Activated T-cell treated with anti-CD3 and anti-CD28 coated beads, Interleukin-2, amount 50 U/mL, for 4 hours (primary cell): ENCODE measurements around the gene TRIM9. TPM values are rescaled to one million over a fixed set of nuclear protein-coding genes. Genes with fewer than 3 reads are reported as not detected.

ENCODE experiments used
- ATAC-seq, 2 donors: fragments of 200-7000 bp; cut with Tn5 transposase; one replicate each; pipeline ENCODE4 v1.10.0; 2021
- DNase-seq: peaks from one replicate; pipeline ENCODE4 v3.0.0-alpha.2; 2020
- H3K27me3 Mint-ChIP-seq: one replicate; pipeline ENCODE4 v1.8.0; 2021; ENCODE audit warnings: low read depth, mixed read lengths
- H3K36me3 Mint-ChIP-seq: one replicate; pipeline ENCODE4 v1.8.0; 2022; ENCODE audit warnings: mixed read lengths; ENCODE audit not compliant: insufficient read depth
- H3K4me1 Mint-ChIP-seq: one replicate; pipeline ENCODE4 v1.8.0; 2021; ENCODE audit warnings: low read depth, mixed read lengths
- H3K4me3 Mint-ChIP-seq: one replicate; pipeline ENCODE4 v1.8.0; 2021; ENCODE audit warnings: mild to moderate bottlenecking, moderate library complexity, mixed read lengths
- H3K9me3 Mint-ChIP-seq: one replicate; pipeline ENCODE4 v1.8.0; 2021; ENCODE audit warnings: mixed read lengths
- total RNA-seq, 3 donors: library from RNA; stranded (reverse); gene quantifications; one replicate each; pipeline ENCODE4 v1.2.1, GENCODE V29; 2021

The TRIM9 gene
- total RNA-seq, 3 donors from 2014 or later = 0.43 to 0.58 (median 0.54) TPM

- peaks cover 4% of the 10 kb centered on the region for H3K27me3 Mint-ChIP-seq
- DNase-seq (no peak), ATAC-seq (no peak)
- no peaks in the 10 kb centered on the region for H3K9me3 Mint-ChIP-seq
- H3K36me3 Mint-ChIP-seq = no peaks in the 10 kb centered on the region
- no peak overlapping the region for H3K4me3 Mint-ChIP-seq
- no peaks in the 10 kb centered on the region for H3K4me1 Mint-ChIP-seq
Observed at GRCh38 chr14:50985859-50986331, 109.0 kb downstream of the TRIM9 start.

DNA sequence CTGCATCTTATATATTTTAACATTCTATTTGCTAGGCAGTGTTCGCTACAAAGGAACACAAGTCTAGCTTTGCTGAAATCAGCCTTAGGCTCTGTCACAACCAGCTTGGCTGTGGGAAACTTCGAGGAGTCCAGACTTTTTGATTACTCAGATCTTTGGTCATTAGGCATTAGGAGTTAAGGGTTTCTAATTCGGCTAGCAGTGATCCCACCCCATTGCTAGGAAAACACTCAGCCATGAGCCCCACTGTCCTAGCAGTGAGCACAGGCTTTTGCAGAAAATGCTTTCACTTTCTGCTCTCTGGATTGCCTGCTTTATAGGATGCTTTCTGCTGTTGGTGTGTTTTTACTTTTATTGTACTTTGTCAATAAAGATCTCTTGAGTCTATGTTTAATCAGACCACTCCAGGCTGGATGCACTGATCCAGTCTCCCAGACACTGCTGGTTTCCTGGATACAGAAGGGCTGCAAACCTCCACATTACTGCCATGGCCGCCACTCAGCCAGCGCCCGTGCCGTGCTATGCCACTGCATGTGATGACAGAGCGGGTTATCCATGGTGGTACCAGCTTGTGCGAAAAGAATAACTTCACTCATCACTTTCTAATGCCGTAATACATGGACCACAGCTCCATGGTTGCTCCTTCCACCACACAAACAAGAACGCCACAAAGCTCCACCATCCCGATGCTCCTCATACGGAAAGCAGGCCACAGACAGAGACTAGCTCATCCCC is 109.6 kb downstream of the TRIM9 start:
- peaks cover 4% of the 10 kb centered on the region for H3K27me3 Mint-ChIP-seq
- H3K36me3 Mint-ChIP-seq = no peaks in the 10 kb centered on the region
- H3K4me3 Mint-ChIP-seq = no peak overlapping the region
- no peaks in the 10 kb centered on the region for H3K9me3 Mint-ChIP-seq
- ATAC-seq = no peak
- no peak for DNase-seq
- H3K4me1 Mint-ChIP-seq = no peaks in the 10 kb centered on the region

DNA sequence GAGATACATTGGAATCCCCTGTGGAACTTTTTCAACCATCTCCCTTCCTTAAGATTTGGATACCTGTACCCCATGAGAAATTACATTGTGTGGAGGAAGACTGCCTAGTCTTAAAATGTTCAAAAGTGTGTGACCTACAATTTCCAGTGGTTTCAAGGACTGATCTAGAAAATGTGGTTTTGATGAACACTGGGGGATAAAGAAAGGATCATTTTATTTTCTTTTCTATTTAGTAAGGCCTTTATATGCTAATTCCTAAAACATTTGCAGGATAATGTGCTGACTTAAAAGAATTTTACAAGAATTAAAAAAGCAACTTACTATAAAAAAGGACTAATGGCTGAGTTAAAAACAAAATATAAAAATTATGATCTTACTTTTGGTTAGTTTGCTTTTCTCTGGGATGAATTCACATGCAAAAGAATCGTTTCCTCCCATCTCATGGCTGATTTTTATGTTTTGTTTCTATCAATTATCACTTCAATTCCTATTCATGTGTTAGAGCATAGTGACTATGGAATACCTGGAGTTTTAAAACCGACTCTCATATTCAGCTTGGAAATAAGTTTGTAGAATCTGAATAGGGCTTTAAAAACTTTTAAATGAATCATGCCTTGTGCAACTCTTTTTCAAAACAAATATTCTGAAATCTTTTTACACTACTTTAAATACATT is 110.7 kb downstream of the TRIM9 start:
- H3K4me1 Mint-ChIP-seq = no peaks in the 10 kb centered on the region
- no peak overlapping the region for H3K4me3 Mint-ChIP-seq
- DNase-seq (no peak), ATAC-seq (no peak)
- H3K9me3 Mint-ChIP-seq = no peaks in the 10 kb centered on the region
- peaks cover 4% of the 10 kb centered on the region for H3K27me3 Mint-ChIP-seq
- H3K36me3 Mint-ChIP-seq = no peaks in the 10 kb centered on the region

- no peak for ATAC-seq
- no peaks in the 10 kb centered on the region for H3K36me3 Mint-ChIP-seq
- DNase-seq = no peak
- H3K27me3 Mint-ChIP-seq = peaks cover 4% of the 10 kb centered on the region
- H3K4me1 Mint-ChIP-seq = no peaks in the 10 kb centered on the region
- H3K9me3 Mint-ChIP-seq = no peaks in the 10 kb centered on the region
- H3K4me3 Mint-ChIP-seq = no peak overlapping the region
Observed at GRCh38 chr14:50979941-50980850, 114.7 kb downstream of the TRIM9 start.

DNA sequence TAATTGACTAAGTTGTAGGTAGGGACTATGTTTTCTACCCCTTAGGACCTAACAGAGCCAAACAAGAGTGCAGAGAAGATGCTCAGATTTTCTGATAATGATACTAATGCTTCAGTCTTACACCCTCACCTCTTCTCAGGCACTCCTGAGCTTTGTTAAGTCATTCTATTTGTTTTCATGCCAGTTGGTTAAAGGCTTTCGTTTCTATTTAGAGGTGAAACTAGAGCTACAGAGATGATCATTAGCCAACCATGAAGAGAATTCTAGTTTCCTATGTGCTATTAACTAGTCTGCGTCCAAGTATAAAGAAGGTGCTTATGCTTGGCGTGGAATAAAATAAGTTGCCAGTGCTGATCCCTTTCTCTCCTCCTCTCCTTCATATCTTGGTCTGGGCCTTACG is 116.0 kb downstream of the TRIM9 start:
- no peaks in the 10 kb centered on the region for H3K36me3 Mint-ChIP-seq
- H3K4me3 Mint-ChIP-seq = no peak overlapping the region
- no peak for ATAC-seq
- no peaks in the 10 kb centered on the region for H3K9me3 Mint-ChIP-seq
- peaks cover 4% of the 10 kb centered on the region for H3K27me3 Mint-ChIP-seq
- no peaks in the 10 kb centered on the region for H3K4me1 Mint-ChIP-seq
- no peak for DNase-seq

GRCh38 chr14:50978529-50978871 is 116.4 kb downstream of the TRIM9 start:
- H3K27me3 Mint-ChIP-seq = peaks cover 4% of the 10 kb centered on the region
- no peaks in the 10 kb centered on the region for H3K9me3 Mint-ChIP-seq
- no peak overlapping the region for H3K4me3 Mint-ChIP-seq
- DNase-seq (no peak), ATAC-seq (no peak)
- H3K36me3 Mint-ChIP-seq = no peaks in the 10 kb centered on the region
- no peaks in the 10 kb centered on the region for H3K4me1 Mint-ChIP-seq

GRCh38 chr14:50977863-50978528 is 116.9 kb downstream of the TRIM9 start:
- Mint-ChIP-seq H3K9me3 (no peaks in the 10 kb centered on the region), H3K4me3 (no peak overlapping the region), H3K4me1 (no peaks in the 10 kb centered on the region), H3K36me3 (no peaks in the 10 kb centered on the region), H3K27me3 (peaks cover 4% of the 10 kb centered on the region)
- ATAC-seq (no peak), DNase-seq (no peak)

DNA sequence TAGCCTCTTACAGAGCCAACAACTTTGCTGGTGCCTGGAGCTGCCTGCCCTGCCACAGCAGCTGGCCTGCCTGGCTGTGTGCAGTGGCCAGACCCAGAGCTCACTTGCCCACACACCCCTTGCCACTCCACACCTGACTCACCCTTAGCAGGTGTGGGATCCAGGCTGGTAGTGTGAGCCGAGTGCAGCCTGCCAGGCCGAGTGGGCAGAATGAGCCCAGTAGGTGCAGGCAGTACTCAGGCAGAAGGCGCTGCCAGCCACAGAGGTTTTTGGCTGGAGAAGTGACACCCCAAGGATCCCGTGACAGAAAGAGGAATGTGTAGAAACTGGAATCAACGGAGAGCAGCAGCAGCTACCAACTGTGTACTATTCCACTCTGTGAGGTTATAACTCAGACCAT is 120.8 kb downstream of the TRIM9 start:
- Mint-ChIP-seq H3K27me3 (peaks cover 14% of the 10 kb centered on the region), H3K4me1 (no peaks in the 10 kb centered on the region), H3K4me3 (no peak overlapping the region), H3K36me3 (no peaks in the 10 kb centered on the region), H3K9me3 (no peaks in the 10 kb centered on the region)
- ATAC-seq (no peak), DNase-seq (no peak)

GRCh38 chr14:50972734-50973133 is 122.2 kb downstream of the TRIM9 start:
- Mint-ChIP-seq H3K27me3 (peaks cover 11% of the 10 kb centered on the region), H3K9me3 (no peaks in the 10 kb centered on the region), H3K4me3 (no peak overlapping the region), H3K36me3 (no peaks in the 10 kb centered on the region), H3K4me1 (no peaks in the 10 kb centered on the region)
- ATAC-seq = no peak
- no peak for DNase-seq

- no peaks in the 10 kb centered on the region for H3K36me3 Mint-ChIP-seq
- H3K4me3 Mint-ChIP-seq = no peak overlapping the region
- H3K9me3 Mint-ChIP-seq = no peaks in the 10 kb centered on the region
- H3K4me1 Mint-ChIP-seq = no peaks in the 10 kb centered on the region
- peaks cover 11% of the 10 kb centered on the region for H3K27me3 Mint-ChIP-seq
- ATAC-seq = no peak
- DNase-seq = no peak
Observed at GRCh38 chr14:50970886-50971781, 123.8 kb downstream of the TRIM9 start.

GRCh38 chr14:50967790-50968189 is 127.1 kb downstream of the TRIM9 start:
- ATAC-seq = no peak
- Mint-ChIP-seq H3K27me3 (peaks cover 11% of the 10 kb centered on the region), H3K9me3 (no peaks in the 10 kb centered on the region), H3K36me3 (no peaks in the 10 kb centered on the region), H3K4me3 (no peak overlapping the region), H3K4me1 (no peaks in the 10 kb centered on the region)
- no peak for DNase-seq

- Mint-ChIP-seq H3K4me3 (no peak overlapping the region), H3K9me3 (no peaks in the 10 kb centered on the region), H3K4me1 (no peaks in the 10 kb centered on the region), H3K36me3 (no peaks in the 10 kb centered on the region), H3K27me3 (peaks cover 10% of the 10 kb centered on the region)
- ATAC-seq = no peak
- DNase-seq = no peak
Observed at GRCh38 chr14:50967103-50967502, 127.8 kb downstream of the TRIM9 start.

- Mint-ChIP-seq H3K27me3 (peaks cover 8% of the 10 kb centered on the region), H3K36me3 (no peaks in the 10 kb centered on the region), H3K4me1 (no peaks in the 10 kb centered on the region), H3K4me3 (no peak overlapping the region), H3K9me3 (no peaks in the 10 kb centered on the region)
- ATAC-seq = no peak
- DNase-seq = no peak
Observed at GRCh38 chr14:50964683-50965390, 130.1 kb downstream of the TRIM9 start.
